ENCODE results near the gene TMEM178A.
"Not testable (repeated sequence)": the region's sequence is repeated elsewhere in the genome, so short reads cannot be mapped to it uniquely, and the experiment has no call there.

TMEM178A gene

DNA sequence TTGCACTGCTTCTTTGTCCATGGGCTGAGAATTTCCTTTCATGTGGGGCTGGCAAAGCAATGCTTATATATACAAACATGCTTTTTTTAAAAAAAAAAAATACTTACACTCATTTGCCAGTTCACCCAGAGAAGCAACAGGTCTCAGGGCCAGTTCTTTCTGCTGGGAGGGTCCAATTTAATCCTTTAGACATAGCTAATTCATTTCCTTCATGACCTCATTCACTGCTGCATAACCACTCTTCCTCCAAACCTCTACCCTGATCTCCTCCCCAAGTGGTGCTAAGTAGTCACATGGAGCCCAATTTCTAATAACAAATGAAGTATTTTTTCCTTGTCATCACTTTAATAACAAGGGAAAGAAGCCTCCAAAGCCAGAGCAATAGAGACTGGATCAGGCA is 17.1 kb upstream of the TMEM178A start:
- DNase-seq (ENCODE audit: low read depth), result no peak

DNA sequence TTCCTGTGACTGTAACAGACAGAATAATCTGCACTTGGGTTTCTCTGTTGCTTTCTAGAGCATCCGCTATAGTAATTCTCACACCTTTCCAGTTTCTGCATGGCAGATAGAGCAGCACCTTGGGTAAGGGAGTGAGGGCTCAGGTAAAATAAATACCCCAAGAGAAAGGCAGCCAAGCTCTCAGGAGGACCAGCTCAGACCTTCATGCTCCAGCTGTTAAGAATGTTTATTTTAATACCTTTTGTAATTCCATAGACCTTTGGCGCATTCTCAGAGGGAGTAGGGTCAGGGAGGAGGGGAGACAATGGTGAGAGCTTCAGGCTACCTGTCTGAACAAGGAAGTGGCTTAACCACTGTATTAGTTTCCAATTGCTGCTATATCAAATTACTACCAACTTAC is 16.2 kb upstream of the TMEM178A start:
- DNase-seq (ENCODE audit: low read depth), result no peak

DNA sequence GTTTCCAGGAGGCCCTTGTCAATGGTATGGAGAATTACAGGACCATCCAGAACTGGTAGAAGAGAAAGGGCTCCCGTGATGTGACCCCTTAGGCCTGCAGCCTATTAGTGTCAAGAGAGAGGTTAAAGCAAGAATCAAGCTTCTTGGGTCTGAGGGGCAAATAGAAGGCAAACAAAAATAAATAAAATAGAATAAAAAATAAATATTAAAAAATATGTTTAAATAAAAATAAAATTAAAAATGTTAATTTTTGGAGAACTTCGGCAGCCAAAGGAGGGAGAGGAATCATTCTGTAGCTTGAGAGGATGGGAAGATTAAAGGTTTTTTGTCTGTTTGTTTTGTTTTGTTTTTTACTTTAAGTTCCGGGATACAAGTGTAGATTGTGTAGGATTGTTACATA is 15.2 kb upstream of the TMEM178A start:
- DNase-seq (ENCODE audit: low read depth), result no peak

DNA sequence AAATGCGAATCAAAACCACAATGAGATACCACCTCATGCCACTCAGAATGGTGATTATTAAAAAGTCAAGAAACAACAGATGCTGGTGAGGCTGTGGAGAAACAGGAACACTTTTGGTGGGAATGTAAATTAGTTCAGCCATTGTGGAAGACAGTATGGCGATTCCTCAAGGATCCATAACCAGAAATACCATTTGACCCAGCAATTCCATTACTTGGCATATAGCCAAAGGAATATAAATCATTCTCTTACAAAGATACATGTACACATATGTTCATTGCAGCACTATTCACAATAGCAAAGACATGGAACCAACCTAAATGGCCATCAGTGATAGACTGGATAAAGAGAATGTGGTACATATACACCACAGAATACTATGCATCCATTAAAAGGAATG is 9.5 kb upstream of the TMEM178A start:
- DNase-seq (ENCODE audit: low read depth), result not testable (repeated sequence)

DNA sequence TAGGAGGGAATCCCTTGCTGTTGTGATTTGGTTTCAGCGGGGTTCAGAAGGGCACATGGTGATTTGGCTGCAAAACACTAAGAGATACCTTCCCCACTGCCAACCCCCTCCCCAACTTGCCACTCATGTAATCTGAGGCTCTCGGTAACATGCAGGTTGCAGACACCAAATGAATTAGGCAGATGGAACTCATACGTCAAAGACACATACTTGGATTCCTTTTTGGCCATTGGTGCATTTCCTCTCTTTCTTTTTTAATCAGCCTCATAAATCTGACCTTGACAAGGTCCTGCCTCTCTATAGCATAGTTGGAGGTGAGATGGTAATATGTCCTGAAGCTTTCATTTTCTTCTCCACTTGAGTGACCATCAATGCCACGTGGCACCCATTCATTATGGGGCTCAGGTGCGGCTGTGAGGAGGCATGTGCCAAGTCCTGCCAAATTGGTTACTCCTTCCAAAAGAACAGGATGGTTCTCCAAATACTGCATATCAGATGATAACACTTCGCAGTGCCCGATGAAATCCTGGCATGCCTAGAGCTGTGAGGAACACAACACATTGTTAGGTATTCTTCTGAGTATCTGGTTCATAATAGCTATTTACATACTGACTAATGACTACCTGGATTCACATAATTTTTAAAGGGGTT is 8.3 kb upstream of the TMEM178A start:
- no peak for DNase-seq (ENCODE audit: low read depth)

DNA sequence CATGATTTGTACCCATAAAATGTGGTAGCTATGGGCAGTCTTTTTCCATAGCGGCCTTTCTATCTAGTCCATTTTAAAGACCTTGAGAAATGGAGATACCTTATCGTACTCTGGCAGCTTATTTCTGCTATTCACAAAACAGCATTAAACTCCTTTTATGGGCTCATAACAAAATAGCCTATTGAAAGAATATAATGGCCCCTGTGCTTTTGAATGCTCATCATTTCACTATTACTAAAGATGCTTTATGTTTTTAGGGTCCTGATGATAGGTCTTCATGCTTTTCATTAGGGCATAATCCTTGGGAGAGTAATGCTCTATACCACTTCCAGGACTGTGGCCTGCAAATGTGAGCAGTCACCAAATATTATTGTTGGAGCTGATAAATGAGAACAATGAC is 7.3 kb upstream of the TMEM178A start:
- no peak for DNase-seq (ENCODE audit: low read depth)

DNA sequence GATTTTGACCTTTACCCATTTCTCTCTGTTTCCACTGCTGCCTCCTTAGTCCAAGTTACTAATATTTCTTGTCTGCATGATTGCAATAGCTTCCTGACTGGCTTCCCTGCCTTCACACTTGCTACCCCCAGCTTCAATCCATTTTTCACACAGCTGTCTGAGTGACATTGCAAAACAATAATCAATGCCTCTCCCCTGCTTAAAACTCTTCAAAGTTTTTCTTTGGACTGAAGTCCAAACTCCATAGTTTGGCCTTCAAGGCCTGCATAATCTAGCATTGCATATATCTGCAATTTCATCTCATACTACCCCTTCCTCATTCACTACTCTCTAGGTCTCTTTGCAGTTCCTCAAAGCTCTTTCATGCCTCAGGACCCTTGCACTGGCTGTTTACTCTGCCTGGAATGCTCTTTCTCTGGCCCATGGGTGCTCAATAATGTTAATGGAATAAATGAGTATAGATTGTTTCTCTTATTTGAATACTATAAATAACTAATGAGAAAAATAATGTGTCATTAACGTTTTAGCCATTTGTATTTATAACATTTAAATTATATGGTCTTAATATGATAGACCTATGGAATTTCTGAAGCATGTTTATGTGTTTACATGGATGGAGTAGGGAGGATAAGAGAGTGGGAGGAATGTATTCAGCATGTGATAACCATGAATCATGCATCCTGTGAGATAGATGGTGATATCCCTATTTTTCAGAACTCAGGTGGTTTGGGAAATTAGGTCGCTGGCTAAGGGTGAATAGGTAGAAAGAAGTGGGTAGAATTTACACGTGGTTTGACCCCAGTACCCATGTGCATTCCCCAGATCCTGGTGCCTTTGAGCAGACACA is 5.7 kb upstream of the TMEM178A start:
- DNase-seq (ENCODE audit: low read depth), result no peak

DNA sequence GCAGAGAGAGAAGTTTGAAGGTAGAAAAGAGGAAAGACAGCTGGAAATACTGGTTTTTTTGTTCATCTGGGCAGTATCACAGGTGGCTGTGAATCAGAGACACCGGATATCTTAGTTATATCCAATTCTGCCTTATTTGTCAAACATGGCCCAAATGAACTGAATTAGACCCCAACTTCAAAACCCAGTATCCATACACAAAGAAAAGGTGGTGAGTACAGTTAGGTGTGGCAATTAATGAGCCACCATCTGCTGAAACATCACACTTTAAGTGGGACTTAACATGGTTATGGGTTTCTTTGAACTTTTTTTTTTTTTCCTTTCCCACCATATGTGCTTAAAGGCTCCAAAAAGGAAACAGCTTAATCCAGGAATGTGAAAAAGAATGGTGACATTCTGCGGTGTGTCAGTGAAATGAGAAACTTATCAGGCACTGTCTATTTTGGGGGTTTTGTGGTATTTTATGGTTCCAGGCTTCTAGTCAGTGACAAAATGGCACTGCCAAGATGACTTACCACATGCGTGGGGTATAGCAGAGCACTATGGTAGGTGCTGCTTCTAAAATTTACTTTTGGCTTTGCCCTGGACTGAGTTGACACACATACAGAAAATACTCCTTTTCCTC is 5.0 kb upstream of the TMEM178A start:
- no peak for DNase-seq (ENCODE audit: low read depth)

DNA sequence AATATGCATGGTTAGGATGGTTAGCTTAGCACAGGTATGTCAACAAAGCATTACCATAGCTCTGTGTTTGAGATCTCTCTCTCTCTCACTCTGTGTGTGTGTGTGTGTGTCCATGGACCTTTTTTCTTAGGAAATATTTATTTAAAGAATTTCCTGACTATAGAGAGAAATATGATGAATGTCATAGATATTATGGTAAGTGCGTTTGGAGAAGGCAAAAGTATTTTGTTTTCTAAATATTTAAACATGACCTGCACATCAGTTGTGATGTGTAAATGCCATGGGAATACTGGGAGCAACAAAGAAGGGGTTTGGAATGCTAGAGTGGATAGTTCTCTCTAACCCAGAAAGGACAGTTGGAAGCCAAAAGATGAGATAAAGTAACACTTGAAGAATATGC is 3.9 kb upstream of the TMEM178A start:
- no peak for DNase-seq (ENCODE audit: low read depth)

DNA sequence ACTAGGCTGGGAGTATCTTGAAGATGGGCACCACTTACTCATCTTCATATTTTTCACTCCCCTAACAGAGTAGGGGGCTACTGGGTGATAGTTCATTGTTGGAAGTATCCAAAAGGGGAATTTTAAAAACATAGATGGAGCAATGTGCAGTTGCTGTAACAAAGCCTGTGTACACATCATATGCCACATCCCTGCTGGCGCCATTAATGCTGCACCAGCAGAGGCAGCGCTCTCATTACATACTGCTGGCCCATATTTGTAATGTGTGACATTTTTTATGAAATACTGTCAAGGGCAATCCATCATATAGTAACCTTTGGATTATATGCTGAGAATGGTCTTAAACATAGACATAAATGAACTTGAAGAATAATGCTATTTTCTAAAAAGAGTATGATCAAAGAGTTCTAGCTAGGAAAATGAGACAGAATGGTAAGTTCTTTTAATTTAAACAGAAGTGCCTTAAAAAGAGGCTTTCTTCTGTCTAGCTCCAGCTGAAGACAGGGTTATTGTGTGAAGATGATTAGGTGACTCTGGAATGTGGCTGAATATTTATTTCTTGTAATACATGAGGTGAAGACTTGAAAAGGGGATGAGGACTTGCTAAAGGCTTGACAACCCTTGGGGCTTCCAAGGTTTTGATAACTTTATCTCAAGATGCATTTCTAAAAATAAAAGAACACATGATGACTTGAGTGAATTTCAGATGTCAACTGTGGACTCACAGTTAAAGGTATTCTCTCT is 2.4 kb upstream of the TMEM178A start:
- DNase-seq (ENCODE audit: low read depth), result no peak

DNA sequence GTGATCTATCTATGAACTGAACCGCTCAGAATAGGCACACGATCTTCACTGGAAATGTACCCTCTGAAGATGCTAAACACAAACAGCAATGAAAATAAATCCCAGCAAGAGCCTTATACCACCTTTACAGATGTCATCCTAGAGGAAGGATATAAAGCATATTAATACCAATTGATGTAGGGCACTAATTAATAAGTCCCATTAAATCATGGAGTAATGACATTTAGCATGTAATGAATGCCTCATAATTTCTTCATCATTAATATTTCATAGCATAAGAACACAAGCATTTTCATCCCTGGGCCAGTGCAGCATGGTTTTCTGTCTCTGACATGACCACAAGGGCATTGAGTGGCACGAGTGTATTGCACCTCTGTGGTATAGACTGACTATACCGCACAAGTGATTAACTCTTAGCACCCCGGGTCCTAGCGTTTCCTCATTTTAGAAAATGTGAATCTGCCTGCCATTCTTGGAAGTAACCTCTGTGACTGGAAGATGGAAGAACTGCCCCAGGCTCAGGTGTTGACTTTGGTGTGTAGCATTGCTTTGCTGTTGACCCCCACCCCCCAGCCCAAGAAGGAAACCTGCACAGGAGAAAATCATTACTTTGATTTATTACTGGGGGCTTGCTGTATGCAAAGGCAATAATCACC is 1.4 kb upstream of the TMEM178A start:
- no peak for DNase-seq (ENCODE audit: low read depth)

DNA sequence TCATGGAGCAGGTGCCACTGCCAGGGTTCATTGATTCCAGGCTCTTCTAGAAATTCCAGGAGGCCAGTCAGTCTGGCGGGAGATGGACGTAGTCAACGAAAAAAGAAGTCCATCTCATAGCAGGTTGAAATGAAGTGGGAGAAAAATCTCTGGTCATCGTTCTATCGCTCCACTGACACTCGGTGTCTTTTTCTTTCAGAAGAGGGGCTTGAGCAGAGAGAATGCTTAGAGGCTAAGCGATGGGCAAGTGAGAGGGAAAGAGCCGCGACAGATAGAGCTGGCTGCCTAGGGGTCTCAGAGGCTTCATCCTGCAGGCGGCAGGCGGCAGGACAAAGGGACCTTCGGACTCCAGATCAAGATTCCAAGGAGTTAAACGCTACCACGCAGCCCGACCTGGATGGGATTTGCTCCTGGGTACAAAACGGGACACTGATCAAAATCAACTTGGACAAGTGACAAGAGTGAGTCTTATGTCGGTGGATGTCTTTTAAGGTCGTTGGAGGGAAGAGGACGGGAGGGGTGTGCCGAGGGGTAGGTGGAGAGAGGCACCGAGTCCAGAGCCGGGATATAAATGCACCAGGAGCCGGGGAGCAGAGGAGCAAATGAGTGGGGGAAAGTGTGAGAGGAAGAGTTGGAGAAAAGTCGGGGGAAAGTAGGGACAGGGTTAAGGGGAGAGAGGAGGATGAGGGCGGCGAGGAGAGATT is 677 bp upstream of the TMEM178A start:
- DNase-seq (ENCODE audit: low read depth), result no peak

DNA sequence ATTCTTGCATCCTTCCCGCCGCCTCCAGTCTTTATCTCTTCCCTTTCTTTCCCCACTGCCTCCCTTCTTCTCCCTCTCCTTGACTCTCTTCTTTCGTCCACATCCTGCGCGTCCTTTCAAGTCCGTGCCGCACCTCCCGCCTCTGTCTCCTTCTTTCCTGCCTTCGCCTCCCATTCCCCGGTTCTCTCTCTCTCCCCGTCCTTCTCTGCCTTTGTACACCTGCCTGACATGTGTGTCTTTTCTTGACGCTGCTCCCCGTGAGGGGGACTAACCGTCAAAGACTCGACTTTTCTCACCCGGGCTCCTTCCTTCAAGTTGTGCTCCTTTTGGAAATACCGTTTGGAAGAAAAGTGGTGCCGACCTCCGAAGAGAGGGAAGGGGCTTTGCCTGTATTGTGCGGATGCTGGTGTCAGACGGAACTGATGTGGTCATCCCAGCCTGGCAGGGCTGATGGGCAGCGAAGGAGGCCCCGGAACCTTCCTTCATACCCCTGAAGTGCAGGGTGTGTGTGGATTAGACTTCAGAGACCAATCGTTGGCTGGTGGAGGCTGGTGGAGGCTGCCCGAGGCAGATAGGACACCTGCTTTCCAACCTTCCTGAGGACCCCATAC is 879 bp downstream of the TMEM178A start:
- no peak for DNase-seq (ENCODE audit: low read depth)

DNA sequence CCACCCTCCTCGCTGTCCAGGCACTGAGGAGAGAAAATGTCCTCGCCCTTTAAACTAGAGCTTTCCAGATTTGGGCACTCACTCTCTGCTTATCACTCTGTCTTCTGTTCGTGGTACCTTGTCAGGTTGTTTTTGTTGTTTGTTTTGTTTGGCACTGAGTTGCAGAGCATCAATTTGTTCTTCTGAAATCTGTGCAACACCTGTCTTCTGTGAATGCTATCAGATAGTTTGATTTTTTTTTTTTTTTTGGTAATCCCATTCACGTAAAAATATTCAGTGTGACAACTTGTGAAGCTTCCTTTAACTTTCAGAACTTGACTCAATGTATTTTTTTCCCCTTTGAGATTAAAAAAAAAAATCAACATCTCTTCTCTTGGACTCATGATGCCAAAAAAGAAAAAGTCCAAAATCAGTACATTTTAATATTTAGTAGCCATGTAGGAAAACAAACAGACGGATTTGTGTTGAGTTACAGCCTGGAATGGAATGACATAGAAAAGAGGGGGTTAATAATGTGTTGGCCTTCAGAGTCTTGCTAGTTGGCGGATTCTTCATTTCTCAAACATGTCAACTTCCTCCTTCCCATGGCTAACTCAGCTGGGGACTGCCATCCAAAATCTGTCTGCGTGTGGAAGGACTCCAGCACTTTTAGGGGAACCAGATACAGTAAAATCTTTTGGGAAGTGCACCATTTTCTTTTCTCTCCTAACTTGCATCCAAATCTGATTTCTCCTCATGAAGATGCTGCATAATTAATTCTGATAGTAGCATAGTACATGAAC is 1.6 kb downstream of the TMEM178A start:
- no peak for DNase-seq (ENCODE audit: low read depth)

DNA sequence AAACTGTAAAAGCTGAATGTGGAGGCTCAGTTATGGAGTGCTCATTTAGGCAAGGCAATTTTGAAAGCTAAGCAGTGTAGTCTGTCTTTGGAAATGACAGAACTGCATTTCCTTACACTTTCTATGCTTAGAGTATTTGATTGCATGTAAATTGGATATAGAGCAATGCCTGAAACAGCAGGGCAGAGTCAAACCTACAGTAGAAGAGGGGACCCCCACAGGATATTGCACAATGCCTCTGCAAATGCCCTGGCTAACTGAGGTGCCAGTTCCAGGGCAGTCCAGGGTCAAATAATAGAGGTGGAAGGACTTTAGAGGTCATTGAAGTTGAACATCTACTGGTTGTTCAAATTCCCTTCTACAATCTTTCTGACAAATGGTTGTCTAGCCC is 2.2 kb downstream of the TMEM178A start:
- DNase-seq (ENCODE audit: low read depth), result no peak

DNA sequence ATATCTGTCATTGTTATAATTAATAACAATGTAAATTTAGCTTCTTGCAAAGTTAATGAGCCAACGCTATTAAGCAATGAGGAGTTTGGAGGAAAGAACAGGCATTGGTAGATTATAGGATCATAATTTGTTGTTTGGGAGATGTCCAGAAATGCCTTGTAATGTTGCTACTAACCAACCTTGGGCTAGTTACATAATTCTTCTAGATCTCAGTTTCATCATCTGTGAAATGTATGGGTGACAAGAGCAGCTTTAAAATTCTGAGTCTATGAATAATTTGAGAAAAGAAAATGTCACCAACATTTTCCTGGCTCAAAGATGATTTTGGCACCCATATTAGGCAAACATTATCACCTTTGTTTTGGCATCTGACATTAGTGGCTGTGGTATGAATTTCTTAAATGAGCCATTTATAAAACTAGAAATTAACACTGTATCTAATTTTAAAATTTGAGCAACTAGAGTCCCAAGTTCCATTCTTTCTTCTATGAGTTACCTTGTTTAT is 2.9 kb downstream of the TMEM178A start:
- DNase-seq (ENCODE audit: low read depth), result no peak

DNA sequence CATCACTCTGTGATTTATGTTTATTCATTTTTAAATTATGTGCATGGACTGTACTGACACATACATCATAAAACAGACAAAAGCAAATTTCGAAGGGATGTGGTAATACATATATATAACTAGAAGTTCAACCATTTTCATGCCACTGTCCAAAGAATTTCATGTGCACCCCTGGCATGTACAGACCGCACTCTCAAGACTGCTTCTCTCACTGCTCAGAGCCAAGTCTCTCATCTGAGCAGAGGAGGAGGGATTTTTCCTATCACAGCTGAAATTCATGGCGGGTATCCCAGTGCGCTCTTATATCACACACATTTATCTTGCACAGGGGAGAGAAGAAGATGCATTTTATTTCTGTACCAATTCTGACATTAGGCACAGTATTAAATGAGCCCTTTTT is 5.9 kb downstream of the TMEM178A start:
- no peak for DNase-seq (ENCODE audit: low read depth)

DNA sequence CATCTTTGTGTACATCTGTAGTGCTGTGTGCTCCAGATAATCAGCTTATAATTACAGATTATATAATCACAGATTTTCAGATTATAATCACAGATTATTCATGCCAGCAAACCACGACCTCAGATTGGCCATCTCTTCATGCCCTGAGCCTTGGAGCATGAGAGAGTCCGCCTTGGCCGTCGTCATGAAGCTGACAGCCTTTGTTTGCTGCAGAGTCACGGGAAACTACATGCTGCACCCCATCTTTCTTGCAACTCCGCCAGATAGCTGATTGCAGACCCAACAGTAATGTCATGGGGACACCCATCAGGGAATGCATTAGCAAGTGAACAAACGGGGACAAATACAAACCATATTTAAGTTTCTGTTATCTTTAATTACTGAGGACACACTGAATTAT is 7.3 kb downstream of the TMEM178A start:
- DNase-seq (ENCODE audit: low read depth), result no peak

DNA sequence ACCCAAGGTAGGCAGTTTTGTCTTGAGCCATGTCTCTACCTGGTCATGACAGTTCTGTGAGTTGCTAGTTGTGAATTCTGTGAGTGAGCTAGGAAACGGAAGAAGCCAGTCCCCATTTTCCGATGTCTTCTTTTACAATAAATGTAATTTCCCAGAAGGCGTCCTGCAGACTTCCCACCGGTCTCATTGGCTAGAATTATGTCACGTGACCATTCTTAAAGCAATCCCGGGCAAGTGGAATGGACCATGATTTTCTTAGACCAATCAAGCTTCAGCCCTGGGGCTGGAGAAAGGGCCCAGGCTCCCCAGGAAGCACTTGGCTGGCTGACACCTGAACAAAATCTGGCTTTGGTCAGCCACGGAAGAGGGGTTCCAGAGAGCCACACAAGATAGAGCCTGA is 10.6 kb downstream of the TMEM178A start:
- no peak for DNase-seq (ENCODE audit: low read depth)

DNA sequence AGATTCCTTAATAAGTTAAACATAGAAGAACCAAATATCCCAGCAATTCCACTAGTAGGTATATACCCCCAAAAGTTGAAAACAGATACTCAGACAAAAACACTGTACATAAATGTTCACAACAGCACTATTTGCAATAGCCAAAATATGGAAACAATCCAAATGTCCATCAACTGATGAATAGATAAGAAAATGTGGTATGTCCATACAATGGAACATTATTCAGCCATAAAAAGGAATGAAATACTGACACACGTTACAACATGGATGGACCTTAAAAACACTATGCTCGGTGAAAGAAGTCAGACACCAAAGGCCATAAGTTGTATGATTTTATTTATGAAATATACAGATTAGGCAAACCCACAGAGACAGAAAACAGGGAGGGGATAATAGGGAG is 12.5 kb downstream of the TMEM178A start:
- DNase-seq (ENCODE audit: low read depth), result no peak

Data from HS-5 (cell line).